GM23248 (cell line): ENCODE measurements around the gene RMP24.

ENCODE experiments used
- EZH2 ChIP-seq: fragments of 200-600 bp; sonication (generic); IDR thresholded peaks from 2 replicates; pipeline ENCODE4 v1.6.1; 2018; ENCODE audit warnings: antibody characterized with exemption, mild to moderate bottlenecking; ENCODE audit not compliant: insufficient read depth, poor library complexity, severe bottlenecking
- EZH2phosphoT487 ChIP-seq: fragments of 200-600 bp; sonication (generic); IDR thresholded peaks from 2 replicates; pipeline ENCODE4 v1.6.1; 2018; ENCODE audit warnings: antibody characterized with exemption, moderate library complexity, mild to moderate bottlenecking, low read depth; ENCODE audit not compliant: insufficient read depth

DNA sequence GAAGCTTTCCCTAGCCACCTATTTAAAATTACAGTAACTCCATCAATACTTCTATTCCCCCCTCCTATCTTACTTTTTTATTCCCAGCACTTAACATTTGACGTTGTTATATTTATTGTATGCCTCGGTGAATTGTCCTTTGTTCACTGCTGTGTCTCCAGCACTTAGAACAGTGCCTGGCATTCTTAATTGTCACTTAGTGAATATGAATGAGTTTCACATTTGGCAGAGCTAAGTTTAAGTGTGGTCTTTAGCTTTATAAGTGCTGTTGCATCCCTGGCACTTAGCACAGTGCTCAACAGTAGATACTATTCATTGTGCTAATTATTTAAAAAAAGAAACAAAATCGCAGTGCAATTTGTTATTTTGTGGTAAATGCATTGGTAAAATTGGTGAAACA is 1.7 kb downstream of the RMP24 start:
- TF ChIP-seq EZH2phosphoT487 = no peak
- no peak for TF ChIP-seq EZH2
